ENCODE measurements around the gene SMARCAL1. TPM values are rescaled to one million over a fixed set of nuclear protein-coding genes. Genes with fewer than 3 reads are reported as not detected.

Gene SMARCAL1
- total RNA-seq (2021; ENCODE audit: unreplicated experiment) = 26.4 TPM
- polyA plus RNA-seq (2012; ENCODE audit: insufficient read length) = 27.8 TPM
- percentile 67 among the genes with signal in this experiment for Bru-seq, nascent RNA
- BruChase-seq, experiment 1, labeled RNA remaining after a 2-hour chase = percentile 63 among the genes with signal in this experiment
- BruChase-seq, experiment 2, labeled RNA remaining after a 6-hour chase = percentile 64 among the genes with signal in this experiment
- long read RNA-seq, transcript SMARCAL1-202 (18 exons, 3,056 nt) = minor isoform, 18 of 70 reads
- long read RNA-seq, transcript SMARCAL1-201 (18 exons, 3,271 nt) = major isoform, 23 of 70 reads
- long read RNA-seq, partial matches to known transcripts = 11 of 70 reads
- long read RNA-seq, other reads (novel, unspliced or antisense) = 18 of 70 reads

GRCh38 chr2:216412022-216412999 is at the start of gene SMARCAL1:
Gene SMARCAL1 (plus strand): TSS chr2:216412484. CDS start chr2:216414705, 2,221 bp downstream.
- BruUV-seq (replicated peaks) = no TSS peak
- intact Hi-C loops (cut with micrococcal nuclease; ENCODE audit: unreplicated experiment) = no loop called here
- Histone ChIP-seq H3K27ac (ENCODE audit: low read length) (peak within 1 kb of the TSS; percentile 94), H3K4me1 (ENCODE audit: control insufficient read depth, insufficient read depth, low read length) (peaks cover 4% of the 10 kb centered on the region; the same call in 1 of the 2 replicates), H3K9me3 (ENCODE audit: control insufficient read depth, insufficient read depth, low read depth, low read length) (no peaks in the 10 kb centered on the region), H3K4me3 (ENCODE audit: low read depth in 2 of 2, low read length in 2 of 2) (peak within 1 kb of the TSS; percentile 76), H3K36me3 (ENCODE audit: control insufficient read depth, insufficient read depth, low read length) (no peaks in the 10 kb centered on the region), H3K27me3 (ENCODE audit: control insufficient read depth, insufficient read depth, low read length) (no peaks in the 10 kb centered on the region)
- DNase-seq (ENCODE audit: low read depth, low spot score) (peak; percentile 90), ATAC-seq (peak; percentile 97)
- ChIA-PET POLR2A (interaction anchor here (0.7 kb wide), 1 partner anchor 191 kb away, joined by 7 read pairs; no protein-coding TSS in a partner anchor), CTCF (no interaction called here)
- peak; percentile 72 for TF ChIP-seq POLR2AphosphoS5 (IDR thresholded peaks at IDR 0.05; ENCODE audit: low read depth, low read length)
- no peak for TF ChIP-seq CTCF (IDR thresholded peaks at IDR 0.05)
- TF ChIP-seq REST (IDR thresholded peaks at IDR 0.05; ENCODE audit: insufficient read depth in 1 of 2, low read depth in 2 of 2, low read length in 1 of 2) = no peak
- 0 out of 2 replicates have a peak, but pooled peaks have one; percentile 15 for TF ChIP-seq TCF7L2 (IDR thresholded peaks at IDR 0.05; ENCODE audit: low read depth, low read length)
- no peak for TF ChIP-seq SIN3A (IDR thresholded peaks at IDR 0.05; ENCODE audit: borderline replicate concordance, insufficient read depth, low read depth, low read length)
- in situ Hi-C loops (cut with HindIII; ENCODE audit: low pct_unique_long_range_greater_than_20kb, low sequenced_read_pairs) = no loop called here

- no peak for DNase-seq (ENCODE audit: low read depth, low spot score)
- ChIA-PET CTCF (no interaction called here), POLR2A (no interaction called here)
- Histone ChIP-seq H3K4me1 (ENCODE audit: control insufficient read depth, insufficient read depth, low read length) (no peaks in the 10 kb centered on the region; the same call in 1 of the 2 replicates), H3K4me3 (ENCODE audit: low read depth in 2 of 2, low read length in 2 of 2) (no peak overlapping the region), H3K27me3 (ENCODE audit: control insufficient read depth, insufficient read depth, low read length) (peaks cover 2% of the 10 kb centered on the region; the same call in 1 of the 2 replicates), H3K36me3 (ENCODE audit: control insufficient read depth, insufficient read depth, low read length) (no peaks in the 10 kb centered on the region), H3K9me3 (ENCODE audit: control insufficient read depth, insufficient read depth, low read depth, low read length) (no peaks in the 10 kb centered on the region), H3K27ac (ENCODE audit: low read length) (no peak overlapping the region)
- in situ Hi-C loops (cut with HindIII; ENCODE audit: low pct_unique_long_range_greater_than_20kb, low sequenced_read_pairs) (no loop called here), intact Hi-C loops (cut with micrococcal nuclease; ENCODE audit: unreplicated experiment) (no loop called here)
- no peak for TF ChIP-seq SIN3A (IDR thresholded peaks at IDR 0.05; ENCODE audit: borderline replicate concordance, insufficient read depth, low read depth, low read length)
- no peak for TF ChIP-seq CTCF (IDR thresholded peaks at IDR 0.05)
- TF ChIP-seq REST (IDR thresholded peaks at IDR 0.05; ENCODE audit: insufficient read depth in 1 of 2, low read depth in 2 of 2, low read length in 1 of 2) = no peak
- TF ChIP-seq POLR2AphosphoS5 (IDR thresholded peaks at IDR 0.05; ENCODE audit: low read depth, low read length) = no peak
- TF ChIP-seq TCF7L2 (IDR thresholded peaks at IDR 0.05; ENCODE audit: low read depth, low read length) = no peak
- ATAC-seq = no peak
- no TSS peak for BruUV-seq (replicated peaks)
These were observed 49.6 kb upstream of the SMARCAL1 start for GRCh38 chr2:216362730-216363129.
